Tibial artery (tissue), 4 donors: ENCODE results near the gene CNTNAP1.

Experiments
- DNase-seq, 2 donors: peaks; one replicate each; pipeline ENCODE4 v3.0.0-alpha.2; 2019
- H3K27ac ChIP-seq, 2 donors: fragments of 200-600 bp; sonication (generic) in 1 of 2; 1 replicate in 1 of 2; 2 replicates in 1 of 2; pipeline ENCODE4 v1.5.1; 2018 to 2019; ENCODE audit warnings: mild to moderate bottlenecking in 1 of 2
- H3K27me3 ChIP-seq, 2 donors: fragments of 200-600 bp; sonication (generic) in 1 of 2; one replicate each; pipeline versions ENCODE4 v1.5.1 to v1.6.0; 2016 to 2019
- H3K36me3 ChIP-seq, 3 donors: fragments of 200-600 bp; sonication (generic) in 2 of 3; one replicate each; pipeline ENCODE4 v1.5.1; 2016 to 2019; ENCODE audit warnings: mild to moderate bottlenecking in 2 of 3
- H3K4me1 ChIP-seq, 4 donors: fragments of 200-600 bp; sonication (generic) in 2 of 4; 1 replicate in 3 of 4; 2 replicates in 1 of 4; pipeline ENCODE4 v1.5.1; 2016 to 2019
- H3K4me3 ChIP-seq, 2 donors: fragments of 200-600 bp; sonication (generic) in 1 of 2; 1 replicate in 1 of 2; 2 replicates in 1 of 2; pipeline ENCODE4 v1.5.1; 2018 to 2019; ENCODE audit warnings: mild to moderate bottlenecking in 2 of 2
- H3K9me3 ChIP-seq, 3 donors: fragments of 200-600 bp; sonication (generic) in 1 of 3; one replicate each; pipeline ENCODE4 v1.5.1; 2016 to 2019
- intact Hi-C: fragments of 100-400 bp; cut with DNase I; formaldehyde crosslinking; loops from one replicate; pipeline ENCODE4 v1.15.0; 2023; ENCODE audit warnings: low total_unique reads
- TF ChIP-seq, protein P1 (sequence below), 2 experiments: fragments of 200-600 bp in 1 of 2; fragments of 450-650 bp in 1 of 2; IDR thresholded peaks; one replicate each; pipeline ENCODE4 v1.5.1; 2017 to 2019; ENCODE audit warnings: antibody characterized with exemption in 2 of 2, mild to moderate bottlenecking in 1 of 2, moderate library complexity in 1 of 2

The CNTNAP1 gene

DNA sequence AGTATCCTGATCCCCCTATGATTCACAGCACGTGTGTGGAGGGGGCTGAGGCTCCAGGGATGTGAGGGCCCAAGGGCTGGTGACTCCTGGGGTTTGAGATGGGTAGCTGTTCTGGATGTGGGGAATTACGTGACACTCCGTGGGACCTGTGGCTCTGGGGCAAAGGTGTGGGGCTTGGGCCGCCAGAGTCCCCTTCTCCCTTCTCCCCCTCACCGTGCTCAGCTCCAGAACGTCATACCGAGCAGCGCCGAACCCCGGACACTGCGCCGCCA, 12.7 kb upstream of the CNTNAP1 start:
- H3K9me3 ChIP-seq, result no peaks in the 10 kb centered on the region
- no peak overlapping the region for H3K4me3 ChIP-seq
- DNase-seq, result no peak
- TF ChIP-seq, protein P1, sequence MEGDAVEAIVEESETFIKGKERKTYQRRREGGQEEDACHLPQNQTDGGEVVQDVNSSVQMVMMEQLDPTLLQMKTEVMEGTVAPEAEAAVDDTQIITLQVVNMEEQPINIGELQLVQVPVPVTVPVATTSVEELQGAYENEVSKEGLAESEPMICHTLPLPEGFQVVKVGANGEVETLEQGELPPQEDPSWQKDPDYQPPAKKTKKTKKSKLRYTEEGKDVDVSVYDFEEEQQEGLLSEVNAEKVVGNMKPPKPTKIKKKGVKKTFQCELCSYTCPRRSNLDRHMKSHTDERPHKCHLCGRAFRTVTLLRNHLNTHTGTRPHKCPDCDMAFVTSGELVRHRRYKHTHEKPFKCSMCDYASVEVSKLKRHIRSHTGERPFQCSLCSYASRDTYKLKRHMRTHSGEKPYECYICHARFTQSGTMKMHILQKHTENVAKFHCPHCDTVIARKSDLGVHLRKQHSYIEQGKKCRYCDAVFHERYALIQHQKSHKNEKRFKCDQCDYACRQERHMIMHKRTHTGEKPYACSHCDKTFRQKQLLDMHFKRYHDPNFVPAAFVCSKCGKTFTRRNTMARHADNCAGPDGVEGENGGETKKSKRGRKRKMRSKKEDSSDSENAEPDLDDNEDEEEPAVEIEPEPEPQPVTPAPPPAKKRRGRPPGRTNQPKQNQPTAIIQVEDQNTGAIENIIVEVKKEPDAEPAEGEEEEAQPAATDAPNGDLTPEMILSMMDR (IDR thresholded peaks at IDR 0.05), result no peak
- peak overlapping the region; percentile 75 to 78 for H3K27ac ChIP-seq
- intact Hi-C loops, result no loop called here
- H3K4me1 ChIP-seq, result peaks cover 3 to 99% (median 78%) of the 10 kb centered on the region in 4 donors
- H3K36me3 ChIP-seq, result peaks cover 40 to 83% (median 76%) of the 10 kb centered on the region in 3 donors
- no peaks in the 10 kb centered on the region for H3K27me3 ChIP-seq

DNA sequence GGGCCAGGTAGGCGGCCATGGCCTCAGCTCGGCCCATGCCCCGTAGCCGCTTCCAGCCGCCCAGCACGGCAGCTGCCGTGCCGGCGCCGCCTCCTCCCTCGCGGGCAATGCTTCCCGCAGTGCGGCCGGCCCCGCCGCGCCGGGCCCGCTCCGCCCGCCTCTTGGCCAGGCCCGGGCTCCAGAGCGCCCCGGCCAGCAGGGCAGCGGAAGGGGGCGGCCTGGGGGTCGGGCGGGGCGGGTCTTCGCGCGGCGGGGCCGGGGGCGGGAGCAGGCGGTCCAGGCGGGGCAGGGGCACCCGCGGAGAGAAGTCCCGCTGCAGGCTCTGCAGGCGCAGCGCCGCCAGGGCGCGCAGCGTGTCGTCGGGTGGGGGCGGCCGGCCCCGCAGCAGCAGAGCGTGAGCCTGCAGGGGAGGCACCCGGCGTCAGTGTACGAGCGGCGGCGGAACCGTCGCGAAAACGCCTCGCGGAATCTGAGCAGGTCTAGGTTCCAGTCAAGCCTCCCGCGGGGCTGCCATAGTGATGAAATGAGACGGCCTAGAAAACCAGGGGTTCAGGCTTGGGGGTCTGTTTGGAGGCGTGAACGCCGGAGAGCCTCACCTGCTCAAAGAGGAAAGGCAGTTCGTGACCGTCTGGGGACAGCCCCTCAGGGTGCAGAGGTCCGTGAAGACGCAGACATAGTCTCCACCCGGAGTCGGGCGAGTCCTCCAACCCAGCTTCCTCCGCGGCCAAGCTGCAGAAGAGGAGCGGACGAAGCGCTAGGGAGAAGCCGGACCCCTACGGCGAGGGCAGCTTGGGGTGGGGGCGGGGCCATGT, 12.1 kb upstream of the CNTNAP1 start:
- Histone ChIP-seq H3K27me3 (no peaks in the 10 kb centered on the region), H3K36me3 (peaks cover 40 to 79% (median 74%) of the 10 kb centered on the region in 3 donors), H3K4me3 (no peak overlapping the region), H3K4me1 (peaks cover 3 to 99% (median 81%) of the 10 kb centered on the region in 4 donors), H3K9me3 (no peaks in the 10 kb centered on the region), H3K27ac (peak overlapping the region; percentile 75 to 97)
- TF ChIP-seq, protein P1 (IDR thresholded peaks at IDR 0.05), result no peak
- no peak for DNase-seq
- intact Hi-C loops, result no loop called here

DNA sequence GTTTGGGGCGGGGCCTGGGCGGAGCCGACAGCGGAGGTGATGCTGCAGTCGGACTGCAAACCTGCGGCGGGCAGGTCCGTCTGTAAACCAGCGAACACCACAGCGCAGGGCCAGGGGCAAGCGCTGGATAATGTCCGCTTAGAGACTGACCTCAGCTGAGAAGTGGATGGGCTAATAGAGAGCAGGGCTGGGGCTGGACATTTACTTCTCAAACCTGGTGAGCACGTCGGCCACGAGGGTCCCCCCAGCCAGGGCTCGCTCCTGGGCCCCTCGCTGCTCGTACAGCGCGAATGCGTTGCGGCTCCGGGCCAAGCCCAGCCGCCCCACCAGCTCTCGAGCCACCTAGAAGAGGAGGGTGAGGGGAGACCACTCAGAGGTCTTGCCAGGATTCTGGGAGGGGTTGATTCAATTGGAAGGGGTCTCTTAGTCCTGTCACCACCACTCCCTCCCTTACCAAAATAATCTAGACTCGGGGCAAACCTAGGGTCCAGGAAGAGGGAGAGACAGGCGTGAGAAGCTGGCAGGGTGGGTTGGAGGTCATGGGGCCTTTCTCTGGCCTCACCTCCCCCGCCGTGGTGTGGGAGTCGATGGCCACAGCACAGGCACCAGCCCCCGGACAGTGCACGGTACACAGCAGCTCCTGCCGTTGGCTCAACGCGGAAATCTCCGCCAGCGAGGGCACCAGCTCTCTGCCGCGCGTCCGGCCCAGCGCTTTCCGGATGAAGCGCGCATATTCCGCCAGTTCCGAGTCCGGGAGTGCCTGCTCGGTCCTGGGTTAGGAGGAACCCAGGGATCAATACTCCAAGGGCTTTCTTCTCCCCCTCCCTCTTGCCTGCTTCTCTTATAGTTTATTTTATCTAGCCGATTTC, 11.3 kb upstream of the CNTNAP1 start:
- no peaks in the 10 kb centered on the region for H3K27me3 ChIP-seq
- intact Hi-C loops, result no loop called here
- H3K4me3 ChIP-seq, result no peak overlapping the region
- H3K27ac ChIP-seq, result peak overlapping the region; percentile 75 to 97
- H3K4me1 ChIP-seq, result peaks cover 3 to 91% (median 78%) of the 10 kb centered on the region in 4 donors
- peaks cover 40 to 71% (median 65%) of the 10 kb centered on the region in 3 donors for H3K36me3 ChIP-seq
- TF ChIP-seq, protein P1 (IDR thresholded peaks at IDR 0.05), result no peak
- no peaks in the 10 kb centered on the region for H3K9me3 ChIP-seq
- no peak for DNase-seq

DNA sequence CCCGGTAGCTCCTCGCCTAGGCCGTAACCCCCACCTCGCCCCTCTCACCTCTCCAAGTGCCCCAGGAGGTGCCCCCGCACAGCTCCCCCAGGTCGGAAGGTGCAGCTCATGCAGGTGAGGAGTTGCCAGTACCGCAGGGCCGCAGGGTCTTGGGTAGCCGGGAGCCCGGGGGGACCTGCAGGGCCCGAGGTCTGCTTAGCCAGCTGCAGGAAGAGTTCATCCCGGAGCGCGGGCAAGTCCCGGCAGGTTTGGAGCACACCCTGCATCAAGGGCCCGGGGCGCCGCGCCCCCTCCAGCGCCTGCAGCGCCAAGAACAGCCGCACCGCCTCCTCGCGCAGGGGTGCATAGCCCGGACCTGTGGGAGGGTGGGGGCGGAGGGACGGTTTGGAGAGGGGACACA, 10.3 kb upstream of the CNTNAP1 start:
- TF ChIP-seq, protein P1 (IDR thresholded peaks at IDR 0.05), result no peak
- no peak overlapping the region for H3K4me3 ChIP-seq
- intact Hi-C loops, result no loop called here
- peak overlapping the region; percentile 88 to 97 for H3K27ac ChIP-seq
- peaks cover 3 to 80% (median 69%) of the 10 kb centered on the region in 4 donors for H3K4me1 ChIP-seq
- H3K9me3 ChIP-seq, result no peaks in the 10 kb centered on the region
- H3K27me3 ChIP-seq, result no peaks in the 10 kb centered on the region
- H3K36me3 ChIP-seq, result peaks cover 32 to 60% (median 55%) of the 10 kb centered on the region in 3 donors
- DNase-seq, result no peak

DNA sequence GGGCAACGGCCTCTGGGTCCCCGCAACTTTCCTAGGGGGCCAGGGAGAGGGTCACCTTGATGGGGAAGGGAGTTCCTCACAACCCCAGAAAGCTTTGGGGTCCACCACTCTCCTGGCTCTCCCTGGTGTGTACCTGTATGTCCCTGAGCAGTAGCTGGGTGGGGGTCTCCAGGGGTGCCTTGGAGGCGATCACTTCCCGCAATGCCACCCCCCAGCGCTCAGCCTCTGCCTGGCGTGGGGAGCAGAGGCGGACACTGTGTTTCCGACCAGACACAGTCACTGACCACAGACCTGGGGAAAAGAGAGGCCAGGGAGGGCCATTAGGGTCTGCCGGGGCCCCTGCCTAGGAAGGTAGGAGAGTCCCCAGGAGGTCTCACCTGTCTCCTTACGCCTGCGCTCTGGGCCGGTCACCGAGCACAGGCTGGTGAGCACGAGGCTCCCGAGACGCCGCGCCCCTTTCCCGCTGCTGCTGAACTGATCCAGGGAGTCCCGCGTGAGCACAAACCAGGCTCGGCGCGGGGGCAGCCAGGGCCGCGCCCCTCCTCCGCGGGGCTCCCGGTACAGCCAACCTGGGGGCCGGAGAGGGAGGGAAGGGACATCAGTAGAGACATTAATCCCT, 9.0 kb upstream of the CNTNAP1 start:
- no peaks in the 10 kb centered on the region for H3K27me3 ChIP-seq
- H3K4me1 ChIP-seq, result peaks cover 3 to 74% (median 60%) of the 10 kb centered on the region in 4 donors
- peak in 1 of 2 donors; percentile 75 for DNase-seq
- H3K9me3 ChIP-seq, result no peaks in the 10 kb centered on the region
- intact Hi-C loops, result no loop called here
- TF ChIP-seq, protein P1 (IDR thresholded peaks at IDR 0.05), result no peak
- peak overlapping the region; percentile 88 to 97 for H3K27ac ChIP-seq
- H3K36me3 ChIP-seq, result peaks cover 32 to 50% (median 48%) of the 10 kb centered on the region in 3 donors
- peak overlapping the region; percentile 70 to 100 for H3K4me3 ChIP-seq
